ENCODE results near the gene SPATA22.

- TF ChIP-seq, protein P1, sequence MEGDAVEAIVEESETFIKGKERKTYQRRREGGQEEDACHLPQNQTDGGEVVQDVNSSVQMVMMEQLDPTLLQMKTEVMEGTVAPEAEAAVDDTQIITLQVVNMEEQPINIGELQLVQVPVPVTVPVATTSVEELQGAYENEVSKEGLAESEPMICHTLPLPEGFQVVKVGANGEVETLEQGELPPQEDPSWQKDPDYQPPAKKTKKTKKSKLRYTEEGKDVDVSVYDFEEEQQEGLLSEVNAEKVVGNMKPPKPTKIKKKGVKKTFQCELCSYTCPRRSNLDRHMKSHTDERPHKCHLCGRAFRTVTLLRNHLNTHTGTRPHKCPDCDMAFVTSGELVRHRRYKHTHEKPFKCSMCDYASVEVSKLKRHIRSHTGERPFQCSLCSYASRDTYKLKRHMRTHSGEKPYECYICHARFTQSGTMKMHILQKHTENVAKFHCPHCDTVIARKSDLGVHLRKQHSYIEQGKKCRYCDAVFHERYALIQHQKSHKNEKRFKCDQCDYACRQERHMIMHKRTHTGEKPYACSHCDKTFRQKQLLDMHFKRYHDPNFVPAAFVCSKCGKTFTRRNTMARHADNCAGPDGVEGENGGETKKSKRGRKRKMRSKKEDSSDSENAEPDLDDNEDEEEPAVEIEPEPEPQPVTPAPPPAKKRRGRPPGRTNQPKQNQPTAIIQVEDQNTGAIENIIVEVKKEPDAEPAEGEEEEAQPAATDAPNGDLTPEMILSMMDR (IDR thresholded peaks at IDR 0.05): no peak
- TF ChIP-seq POLR2A (IDR thresholded peaks at IDR 0.05): no peak
These were observed 73.3 kb downstream of the SPATA22 start, which contains the start of gene OR1E1 for GRCh38 chr17:3398310-3398709.

All from lower leg skin (tissue), 3 donors.